Colonic mucosa (tissue), 4 donors: ENCODE results near the gene ACP2. TPM values are rescaled to one million over a fixed set of nuclear protein-coding genes. Genes with fewer than 3 reads are reported as not detected.

ENCODE experiments used
- DNase-seq: peaks from one replicate; pipeline ENCODE4 v3.0.0-alpha.2; 2020
- H3K27ac ChIP-seq: fragments of 200-600 bp; one replicate; pipeline ENCODE4 v1.8.0; 2021
- H3K27me3 ChIP-seq: fragments of 200-600 bp; one replicate; pipeline ENCODE4 v1.8.0; 2021
- H3K36me3 ChIP-seq: fragments of 200-600 bp; one replicate; pipeline ENCODE4 v1.8.0; 2021
- H3K4me1 ChIP-seq: fragments of 200-600 bp; one replicate; pipeline ENCODE4 v1.8.0; 2021; ENCODE audit warnings: mild to moderate bottlenecking
- H3K4me3 ChIP-seq: fragments of 200-600 bp; one replicate; pipeline ENCODE4 v1.8.0; 2021
- H3K9ac ChIP-seq, 2 donors: one replicate each; pipeline ENCODE4 v1.7.0; 2013; ENCODE audit warnings: control low read depth in 2 of 2, low read depth in 2 of 2, low read length in 2 of 2
- H3K9me3 ChIP-seq: fragments of 200-600 bp; one replicate; pipeline ENCODE4 v1.8.0; 2021
- intact Hi-C: fragments of 100-400 bp; cut with DNase I; formaldehyde crosslinking; loops from one replicate; pipeline ENCODE4 v1.14.1; 2022
- total RNA-seq, 2 donors: library from RNA; stranded (reverse); fragmentation: NEBNext Ultra II Directional in 1 of 2; extraction: Animal tissue kit (Norgen Biotek cat#: 25700) in 1 of 2; gene quantifications; one replicate each; pipeline ENCODE4 v1.2.1, GENCODE V29; 2021
- TF ChIP-seq, protein P1 (sequence below): fragments of 200-600 bp; IDR thresholded peaks from one replicate; pipeline ENCODE4 v1.8.0; 2022; ENCODE audit warnings: antibody characterized with exemption, mild to moderate bottlenecking
- donor health status: healthy.
- donor health status: DM: no; HTN: no; CAD: no.
- donor health status: DM: no; HTN: no; CAD: no.

The ACP2 gene, protein sequence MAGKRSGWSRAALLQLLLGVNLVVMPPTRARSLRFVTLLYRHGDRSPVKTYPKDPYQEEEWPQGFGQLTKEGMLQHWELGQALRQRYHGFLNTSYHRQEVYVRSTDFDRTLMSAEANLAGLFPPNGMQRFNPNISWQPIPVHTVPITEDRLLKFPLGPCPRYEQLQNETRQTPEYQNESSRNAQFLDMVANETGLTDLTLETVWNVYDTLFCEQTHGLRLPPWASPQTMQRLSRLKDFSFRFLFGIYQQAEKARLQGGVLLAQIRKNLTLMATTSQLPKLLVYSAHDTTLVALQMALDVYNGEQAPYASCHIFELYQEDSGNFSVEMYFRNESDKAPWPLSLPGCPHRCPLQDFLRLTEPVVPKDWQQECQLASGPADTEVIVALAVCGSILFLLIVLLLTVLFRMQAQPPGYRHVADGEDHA
- total RNA-seq, result 10 to 100 TPM; 35.3 to 39.7 TPM

DNA sequence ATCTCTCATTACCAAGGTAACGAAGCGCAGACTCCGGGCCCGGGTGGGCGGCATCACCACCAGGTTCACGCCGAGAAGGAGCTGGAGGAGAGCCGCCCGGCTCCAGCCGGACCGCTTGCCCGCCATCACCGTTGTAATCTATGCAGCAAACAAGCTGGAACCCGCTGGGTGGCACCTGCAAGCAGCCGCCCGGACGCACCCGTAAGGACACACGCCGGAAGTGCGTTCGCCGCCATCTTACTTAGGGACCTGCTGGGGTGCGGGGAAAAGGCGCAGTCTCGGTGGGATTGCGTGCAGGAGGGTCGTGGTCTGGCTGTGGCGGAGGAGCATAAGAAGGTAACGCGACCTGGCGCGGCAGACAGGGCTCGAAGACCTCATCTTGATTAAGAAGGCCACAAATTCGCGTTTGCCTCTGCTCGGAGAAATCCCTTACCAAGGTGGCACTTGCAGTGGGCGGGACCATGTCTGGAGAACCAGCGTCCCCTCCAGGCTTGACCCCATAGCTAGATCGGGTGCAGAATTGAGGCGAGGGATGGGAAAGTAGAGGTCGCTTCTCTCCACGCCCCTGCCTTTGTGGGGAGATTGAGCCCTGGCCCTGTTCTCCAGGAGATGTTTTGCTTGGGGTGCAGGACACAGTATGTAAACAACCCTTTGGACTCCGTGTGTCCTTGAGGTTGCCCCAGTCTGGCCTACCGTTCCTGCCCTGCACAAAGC is at the start of gene ACP2:
Gene ACP2, minus strand, starts transcription at position 151 of the 714 bp plus-strand sequence. Its CDS starts 25 bp downstream, at position 126.
- no peaks in the 10 kb centered on the region for H3K27me3 ChIP-seq
- H3K9me3 ChIP-seq, result no peaks in the 10 kb centered on the region
- DNase-seq, result peak; percentile 92
- H3K4me3 ChIP-seq, result peak within 1 kb of the TSS; percentile 67
- TF ChIP-seq, protein P1, sequence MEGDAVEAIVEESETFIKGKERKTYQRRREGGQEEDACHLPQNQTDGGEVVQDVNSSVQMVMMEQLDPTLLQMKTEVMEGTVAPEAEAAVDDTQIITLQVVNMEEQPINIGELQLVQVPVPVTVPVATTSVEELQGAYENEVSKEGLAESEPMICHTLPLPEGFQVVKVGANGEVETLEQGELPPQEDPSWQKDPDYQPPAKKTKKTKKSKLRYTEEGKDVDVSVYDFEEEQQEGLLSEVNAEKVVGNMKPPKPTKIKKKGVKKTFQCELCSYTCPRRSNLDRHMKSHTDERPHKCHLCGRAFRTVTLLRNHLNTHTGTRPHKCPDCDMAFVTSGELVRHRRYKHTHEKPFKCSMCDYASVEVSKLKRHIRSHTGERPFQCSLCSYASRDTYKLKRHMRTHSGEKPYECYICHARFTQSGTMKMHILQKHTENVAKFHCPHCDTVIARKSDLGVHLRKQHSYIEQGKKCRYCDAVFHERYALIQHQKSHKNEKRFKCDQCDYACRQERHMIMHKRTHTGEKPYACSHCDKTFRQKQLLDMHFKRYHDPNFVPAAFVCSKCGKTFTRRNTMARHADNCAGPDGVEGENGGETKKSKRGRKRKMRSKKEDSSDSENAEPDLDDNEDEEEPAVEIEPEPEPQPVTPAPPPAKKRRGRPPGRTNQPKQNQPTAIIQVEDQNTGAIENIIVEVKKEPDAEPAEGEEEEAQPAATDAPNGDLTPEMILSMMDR, result no peak
- H3K36me3 ChIP-seq, result no peaks in the 10 kb centered on the region
- peak within 1 kb of the TSS; percentile 73 for H3K27ac ChIP-seq
- intact Hi-C loops, result no loop called here
- peak within 1 kb of the TSS; percentile 72 to 95 for H3K9ac ChIP-seq
- H3K4me1 ChIP-seq, result no peaks in the 10 kb centered on the region

DNA sequence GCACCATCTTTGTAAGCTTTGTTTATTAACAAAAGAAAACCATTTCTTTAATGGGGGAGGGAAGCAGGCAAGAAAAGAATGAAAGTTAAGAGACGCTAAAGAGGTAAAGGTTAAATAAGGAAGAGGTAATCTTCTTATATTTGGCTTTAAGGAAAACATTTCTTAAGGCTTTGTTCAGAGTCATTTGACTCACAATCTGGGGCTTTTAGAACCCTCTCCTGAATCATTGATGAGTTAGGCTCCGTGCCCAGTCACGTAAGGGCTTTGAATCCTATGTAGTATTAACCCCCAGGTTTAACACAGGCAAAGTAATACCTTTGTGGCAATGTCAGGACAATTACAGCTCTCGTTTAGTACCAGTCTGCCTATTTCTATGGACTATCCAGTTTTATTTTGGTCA is 47.4 kb upstream of the ACP2 start:
- TF ChIP-seq, protein P1, result no peak
- intact Hi-C loops, result no loop called here

DNA sequence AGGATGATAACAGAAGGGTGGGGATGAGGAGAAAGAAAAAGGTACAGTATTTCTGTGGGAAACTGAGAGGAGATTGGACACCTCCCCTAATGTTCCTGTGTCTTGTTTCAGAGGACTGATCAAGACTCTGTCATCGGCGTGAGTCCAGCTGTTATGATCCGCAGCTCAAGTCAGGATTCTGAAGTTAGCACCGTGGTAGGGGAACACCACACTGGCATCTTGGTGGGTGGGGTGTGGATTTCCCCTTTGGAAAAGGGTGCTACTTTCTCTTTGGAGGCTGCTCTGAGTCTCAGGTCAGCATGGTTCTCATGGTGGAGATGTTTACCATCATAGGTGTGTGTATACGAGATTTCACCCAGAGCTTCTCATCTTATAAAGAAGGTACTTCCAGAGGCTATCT is 46.8 kb upstream of the ACP2 start:
- Histone ChIP-seq H3K4me3 (no peak overlapping the region), H3K4me1 (no peaks in the 10 kb centered on the region), H3K36me3 (peaks cover 32% of the 10 kb centered on the region), H3K27ac (no peak overlapping the region), H3K27me3 (no peaks in the 10 kb centered on the region), H3K9me3 (no peaks in the 10 kb centered on the region), H3K9ac (no peak overlapping the region)
- DNase-seq, result no peak
- TF ChIP-seq, protein P1, result no peak
- intact Hi-C loops, result no loop called here

More for the DNA sequence above, 47.4 kb upstream of the ACP2 start:
- peaks cover 32% of the 10 kb centered on the region for H3K36me3 ChIP-seq
- no peak overlapping the region for H3K9ac ChIP-seq
- H3K9me3 ChIP-seq, result no peaks in the 10 kb centered on the region
- no peak for DNase-seq
- no peaks in the 10 kb centered on the region for H3K4me1 ChIP-seq
- H3K4me3 ChIP-seq, result no peak overlapping the region
- H3K27me3 ChIP-seq, result no peaks in the 10 kb centered on the region
- H3K27ac ChIP-seq, result no peak overlapping the region

DNA sequence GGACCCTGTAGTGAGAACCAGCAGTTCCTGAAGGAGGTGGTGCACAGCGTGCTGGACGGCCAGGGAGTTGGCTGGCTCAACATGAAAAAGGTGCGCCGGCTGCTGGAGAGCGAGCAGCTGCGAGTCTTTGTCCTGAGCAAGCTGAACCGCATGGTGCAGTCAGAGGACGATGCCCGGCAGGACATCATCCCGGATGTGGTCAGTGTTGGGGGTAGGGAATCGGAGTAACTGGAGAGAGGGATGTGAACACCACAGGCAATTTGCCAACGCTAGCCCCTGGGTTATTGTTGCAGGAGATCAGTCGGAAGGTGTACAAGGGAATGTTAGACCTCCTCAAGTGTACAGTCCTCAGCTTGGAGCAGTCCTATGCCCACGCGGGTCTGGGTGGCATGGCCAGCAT is 41.2 kb upstream of the ACP2 start:
- Histone ChIP-seq H3K27ac (no peak overlapping the region), H3K9me3 (no peaks in the 10 kb centered on the region), H3K36me3 (peaks cover 24% of the 10 kb centered on the region), H3K4me1 (no peaks in the 10 kb centered on the region), H3K9ac (no peak overlapping the region), H3K4me3 (no peak overlapping the region), H3K27me3 (no peaks in the 10 kb centered on the region)
- TF ChIP-seq, protein P1, result no peak
- intact Hi-C loops, result no loop called here
- no peak for DNase-seq

DNA sequence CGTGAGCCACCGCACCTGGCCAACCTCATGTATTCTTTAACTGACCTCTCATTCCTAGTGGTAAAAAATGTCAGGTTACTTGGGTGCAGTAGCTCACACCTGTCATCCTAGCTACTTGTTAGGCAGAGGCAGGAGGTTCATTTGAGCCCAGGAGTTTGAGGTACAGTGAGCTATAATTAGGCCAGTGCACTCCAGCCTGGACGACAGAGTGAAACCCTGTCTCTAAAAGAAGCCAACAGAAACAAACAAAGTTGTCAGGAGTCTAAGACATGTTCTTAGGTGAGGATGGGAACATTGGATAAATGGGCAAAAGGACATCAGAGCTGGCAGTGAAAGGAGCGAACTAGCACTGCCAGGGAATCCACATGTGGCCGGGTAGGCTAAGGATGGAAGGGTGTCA is 39.5 kb upstream of the ACP2 start:
- Histone ChIP-seq H3K27ac (no peak overlapping the region), H3K4me1 (no peaks in the 10 kb centered on the region), H3K4me3 (no peak overlapping the region), H3K36me3 (peaks cover 10% of the 10 kb centered on the region), H3K9ac (no peak overlapping the region), H3K27me3 (no peaks in the 10 kb centered on the region), H3K9me3 (no peaks in the 10 kb centered on the region)
- no peak for DNase-seq
- TF ChIP-seq, protein P1, result no peak
- intact Hi-C loops, result no loop called here
